Natural killer cell (primary cell): ENCODE data around the gene ACAA2. TPM values are rescaled to one million over a fixed set of nuclear protein-coding genes. Genes with fewer than 3 reads are reported as not detected.

Source experiments
- ATAC-seq, 3 donors: fragments of 150-1000 bp in 2 of 3; fragments of 200-7000 bp in 1 of 3; cut with Tn5 transposase; 1 replicate in 1 of 3; 2 replicates in 2 of 3; pipeline ENCODE4 v1.10.0; 2021; ENCODE audit warnings: mild to moderate bottlenecking in 2 of 3, moderate library complexity in 2 of 3
- DNase-seq, 2 donors: peaks; one replicate each; pipeline versions ENCODE4 v3.0.0 to v3.0.0-alpha.2; 2013 to 2021; ENCODE audit warnings: mixed read lengths in 1 of 2
- H3K27ac ChIP-seq: one replicate; pipeline ENCODE4 v1.5.1; 2013; ENCODE audit warnings: mild to moderate bottlenecking, low read length
- H3K27me3 ChIP-seq: one replicate; pipeline ENCODE4 v1.6.1; 2013; ENCODE audit warnings: low read length; ENCODE audit not compliant: control insufficient read depth, insufficient read depth
- H3K36me3 ChIP-seq: one replicate; pipeline ENCODE4 v1.6.1; 2013; ENCODE audit warnings: low read length; ENCODE audit not compliant: control insufficient read depth, insufficient read depth
- H3K4me1 ChIP-seq: one replicate; pipeline ENCODE4 v1.6.1; 2013; ENCODE audit warnings: low read length; ENCODE audit not compliant: control insufficient read depth, insufficient read depth
- H3K4me3 ChIP-seq: one replicate; pipeline ENCODE4 v1.5.1; 2013; ENCODE audit warnings: low read length
- H3K9me3 ChIP-seq: one replicate; pipeline ENCODE4 v1.6.1; 2013; ENCODE audit warnings: low read length; ENCODE audit not compliant: control insufficient read depth, insufficient read depth
- H3K27ac Mint-ChIP-seq, 2 donors: one replicate each; pipeline ENCODE4 v1.8.0; 2022; ENCODE audit warnings: mild to moderate bottlenecking in 2 of 2, mixed read lengths in 2 of 2, moderate library complexity in 1 of 2
- H3K27me3 Mint-ChIP-seq, 2 donors: one replicate each; pipeline ENCODE4 v1.8.0; 2022; ENCODE audit warnings: low read depth in 2 of 2, mixed read lengths in 2 of 2
- H3K36me3 Mint-ChIP-seq: one replicate; pipeline ENCODE4 v1.8.0; 2022; ENCODE audit warnings: mixed read lengths
- H3K4me1 Mint-ChIP-seq, 2 donors: one replicate each; pipeline ENCODE4 v1.8.0; 2022; ENCODE audit warnings: mixed read lengths in 2 of 2
- H3K4me3 Mint-ChIP-seq: one replicate; pipeline ENCODE4 v1.8.0; 2022; ENCODE audit warnings: mild to moderate bottlenecking, moderate library complexity, mixed read lengths
- H3K9me3 Mint-ChIP-seq, 2 donors: one replicate each; pipeline ENCODE4 v1.8.0; 2022; ENCODE audit warnings: mixed read lengths in 2 of 2
- WGBS: methylation state at CpG from one replicate; pipeline ENCODE4 v1.1.7; 2013; ENCODE audit warnings: missing lambda C conversion rate; ENCODE audit not compliant: insufficient coverage; 5-methylcytosine and 5-hydroxymethylcytosine counted together
- intact Hi-C: fragments of 100-400 bp; cut with micrococcal nuclease; formaldehyde crosslinking; loops from one replicate; pipeline ENCODE4 v1.14.2; 2022
- total RNA-seq, 4 donors: library from RNA; stranded (reverse); fragments of 120-200 nt in 1 of 4; gene quantifications; one replicate each; pipeline versions ENCODE4 v1.2.3 to v1.2.4, GENCODE V29; 2013 to 2022
- TF ChIP-seq, protein P1 (sequence below): fragments of 200-600 bp; IDR thresholded peaks from one replicate; pipeline ENCODE4 v1.8.0; 2022; ENCODE audit warnings: antibody characterized with exemption

ACAA2 gene
- total RNA-seq, 3 donors from 2014 or later (not counting 1 experiment from before 2014, with no cell fraction given): 47.0 to 71.7 (median 59.2) TPM

DNA sequence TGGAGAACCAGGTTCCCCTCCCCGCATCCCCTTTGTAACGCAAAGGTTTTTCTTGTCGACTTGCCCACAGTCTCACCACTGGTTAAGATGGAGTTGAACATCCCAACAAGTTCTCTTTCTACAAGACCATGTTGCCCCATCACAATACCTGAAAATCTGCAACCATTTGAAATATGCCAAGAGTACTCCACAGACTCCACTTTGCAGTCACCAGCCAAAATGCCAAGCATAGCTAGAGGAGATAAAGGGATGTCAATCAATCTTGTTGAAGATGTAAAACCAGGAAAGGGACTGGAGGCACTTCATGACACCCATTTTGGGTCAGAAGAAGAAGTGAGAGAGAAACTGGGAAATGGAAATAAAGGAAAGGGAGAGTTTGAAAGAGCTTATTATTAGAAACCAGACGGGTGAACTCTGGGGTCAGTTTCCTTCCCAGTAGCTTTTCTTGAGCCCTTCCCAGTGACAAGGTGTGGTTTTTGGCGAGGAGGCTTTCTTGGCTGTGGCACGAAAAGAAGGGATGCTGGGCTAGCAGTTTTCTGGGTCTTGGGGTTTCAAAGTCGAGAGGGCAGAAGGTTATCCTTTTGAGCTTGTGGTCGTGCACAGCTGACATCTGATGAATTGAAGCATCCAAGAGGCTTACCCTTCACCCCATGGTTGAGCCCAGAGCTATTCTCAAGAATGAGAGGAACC lies 79.3 kb downstream of the ACAA2 start:
- intact Hi-C loops: no loop called here
- H3K4me3 ChIP-seq: no peak overlapping the region
- Mint-ChIP-seq H3K27me3 (peaks cover 8 to 10% of the 10 kb centered on the region in 2 donors), H3K36me3 (no peaks in the 10 kb centered on the region), H3K9me3 (no peaks in the 10 kb centered on the region), H3K27ac (no peak overlapping the region), H3K4me3 (no peak overlapping the region), H3K4me1 (no peaks in the 10 kb centered on the region)
- DNase-seq (no peak), ATAC-seq (no peak)
- TF ChIP-seq, protein P1, sequence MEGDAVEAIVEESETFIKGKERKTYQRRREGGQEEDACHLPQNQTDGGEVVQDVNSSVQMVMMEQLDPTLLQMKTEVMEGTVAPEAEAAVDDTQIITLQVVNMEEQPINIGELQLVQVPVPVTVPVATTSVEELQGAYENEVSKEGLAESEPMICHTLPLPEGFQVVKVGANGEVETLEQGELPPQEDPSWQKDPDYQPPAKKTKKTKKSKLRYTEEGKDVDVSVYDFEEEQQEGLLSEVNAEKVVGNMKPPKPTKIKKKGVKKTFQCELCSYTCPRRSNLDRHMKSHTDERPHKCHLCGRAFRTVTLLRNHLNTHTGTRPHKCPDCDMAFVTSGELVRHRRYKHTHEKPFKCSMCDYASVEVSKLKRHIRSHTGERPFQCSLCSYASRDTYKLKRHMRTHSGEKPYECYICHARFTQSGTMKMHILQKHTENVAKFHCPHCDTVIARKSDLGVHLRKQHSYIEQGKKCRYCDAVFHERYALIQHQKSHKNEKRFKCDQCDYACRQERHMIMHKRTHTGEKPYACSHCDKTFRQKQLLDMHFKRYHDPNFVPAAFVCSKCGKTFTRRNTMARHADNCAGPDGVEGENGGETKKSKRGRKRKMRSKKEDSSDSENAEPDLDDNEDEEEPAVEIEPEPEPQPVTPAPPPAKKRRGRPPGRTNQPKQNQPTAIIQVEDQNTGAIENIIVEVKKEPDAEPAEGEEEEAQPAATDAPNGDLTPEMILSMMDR: no peak
- H3K9me3 ChIP-seq: no peaks in the 10 kb centered on the region
- H3K4me1 ChIP-seq: no peaks in the 10 kb centered on the region
- no peaks in the 10 kb centered on the region for H3K27me3 ChIP-seq
- WGBS: 60% methylated on average over 8 of the region's 8 CpGs
- no peaks in the 10 kb centered on the region for H3K36me3 ChIP-seq
- H3K27ac ChIP-seq: no peak overlapping the region

- intact Hi-C loops: no loop called here
- no peaks in the 10 kb centered on the region for H3K27me3 ChIP-seq
- H3K36me3 ChIP-seq: no peaks in the 10 kb centered on the region
- ATAC-seq (no peak), DNase-seq (no peak)
- Mint-ChIP-seq H3K27ac (no peak overlapping the region), H3K4me1 (no peaks in the 10 kb centered on the region), H3K9me3 (no peaks in the 10 kb centered on the region), H3K36me3 (no peaks in the 10 kb centered on the region), H3K27me3 (peaks cover 8 to 10% of the 10 kb centered on the region in 2 donors), H3K4me3 (no peak overlapping the region)
- H3K4me3 ChIP-seq: no peak overlapping the region
- no peaks in the 10 kb centered on the region for H3K9me3 ChIP-seq
- no peaks in the 10 kb centered on the region for H3K4me1 ChIP-seq
- TF ChIP-seq, protein P1: no peak
- WGBS: 80% methylated on average over 1 of the region's 1 CpG
- no peak overlapping the region for H3K27ac ChIP-seq
Observed at GRCh38 chr18:49733321-49733720, 80.0 kb downstream of the ACAA2 start.
